Measurements from ENCODE around the gene PIN1.
A peak's percentile ranks its signal among the peaks of the same experiment; 100 is the strongest.

The PIN1 gene

GRCh38 chr19:9878511-9879196 is 43.5 kb downstream of the PIN1 start:
- DNase-seq (ENCODE audit: insufficient read length, low spot score) (no peak), FAIRE-seq (no peak)

GRCh38 chr19:9881720-9882119 is 46.6 kb downstream of the PIN1 start:
- no peak for TF ChIP-seq CTCF (IDR thresholded peaks at IDR 0.05; ENCODE audit: insufficient read depth, missing control alignments)
- FAIRE-seq = peak; percentile 6
- DNase-seq (ENCODE audit: insufficient read length, low spot score) = no peak

More at GRCh38 chr19:9878511-9879196, 43.5 kb downstream of the PIN1 start:
- no peak for TF ChIP-seq CTCF (IDR thresholded peaks at IDR 0.05; ENCODE audit: insufficient read depth, missing control alignments)

GRCh38 chr19:9883231-9883758 is 48.2 kb downstream of the PIN1 start:
- FAIRE-seq = no peak
- DNase-seq (ENCODE audit: insufficient read length, low spot score) = no peak
- TF ChIP-seq CTCF (IDR thresholded peaks at IDR 0.05; ENCODE audit: insufficient read depth, missing control alignments) = no peak

GRCh38 chr19:9883764-9884163 is 48.6 kb downstream of the PIN1 start:
- no peak for DNase-seq (ENCODE audit: insufficient read length, low spot score)
- FAIRE-seq = no peak
- no peak for TF ChIP-seq CTCF (IDR thresholded peaks at IDR 0.05; ENCODE audit: insufficient read depth, missing control alignments)

GRCh38 chr19:9885077-9885552 is 50.0 kb downstream of the PIN1 start:
- DNase-seq (ENCODE audit: insufficient read length, low spot score) = no peak

GRCh38 chr19:9891609-9892373 is 56.7 kb downstream of the PIN1 start:
- no peak for DNase-seq (ENCODE audit: insufficient read length, low spot score)
- no peak for FAIRE-seq
- no peak for TF ChIP-seq CTCF (IDR thresholded peaks at IDR 0.05; ENCODE audit: insufficient read depth, missing control alignments)

More at GRCh38 chr19:9885077-9885552, 50.0 kb downstream of the PIN1 start:
- peak; percentile 55 for TF ChIP-seq CTCF (IDR thresholded peaks at IDR 0.05; ENCODE audit: insufficient read depth, missing control alignments)
- FAIRE-seq = no peak

Data from D721Med (cell line).